Neural cell (in vitro differentiated cells): Measurements from ENCODE around the gene GAS7. TPM values are rescaled to one million over a fixed set of nuclear protein-coding genes. Genes with fewer than 3 reads are reported as not detected.
A peak's percentile ranks its signal among the peaks of the same experiment; 100 is the strongest.

Source experiments
- H2AFZ ChIP-seq: fragments of 200-600, 300-800 bp; sonication (generic), shearing (Covaris generic); 2 replicates; pipeline ENCODE4 v1.6.0; 2014; ENCODE audit warnings: low read depth, mild to moderate bottlenecking, antibody characterized with exemption, low read length, moderate library complexity
- H3F3A ChIP-seq: fragments of 200-600 bp; shearing (Covaris generic); 2 replicates; pipeline ENCODE4 v1.6.1; 2016; ENCODE audit warnings: mild to moderate bottlenecking, moderate library complexity, mixed read lengths, antibody characterized with exemption, low read length; ENCODE audit not compliant: insufficient read depth, poor library complexity, severe bottlenecking
- H3K27ac ChIP-seq: fragments of 200-600, 300-800 bp; sonication (generic), shearing (Covaris generic); 2 replicates; pipeline ENCODE4 v1.5.1; 2014; ENCODE audit warnings: mild to moderate bottlenecking, low read length, moderate library complexity
- H3K27me3 ChIP-seq: fragments of 300-800, 200-600 bp; sonication (generic), shearing (Covaris generic); 2 replicates; pipeline ENCODE4 v1.6.0; 2014; ENCODE audit warnings: mild to moderate bottlenecking, low read depth, low read length, moderate library complexity; ENCODE audit not compliant: insufficient read depth
- H3K36me3 ChIP-seq: fragments of 300-800, 200-600 bp; sonication (generic), shearing (Covaris generic); 2 replicates; pipeline ENCODE4 v1.5.1; 2014; ENCODE audit warnings: mild to moderate bottlenecking, antibody characterized with exemption, low read length, moderate library complexity; ENCODE audit not compliant: insufficient read depth
- H3K4me2 ChIP-seq: fragments of 300-800, 200-600 bp; sonication (generic), shearing (Covaris generic); 2 replicates; pipeline ENCODE4 v1.6.0; 2014; ENCODE audit warnings: mild to moderate bottlenecking, low read length
- H3K4me3 ChIP-seq: fragments of 300-800, 200-600 bp; sonication (generic), shearing (Covaris generic); 2 replicates; pipeline ENCODE4 v1.5.1; 2014; ENCODE audit warnings: mild to moderate bottlenecking, low read length, moderate library complexity
- H3K79me2 ChIP-seq: fragments of 200-600 bp; shearing (Covaris generic); replicated peaks from 2 replicates; pipeline ENCODE4 v1.6.0; 2014; ENCODE audit warnings: mild to moderate bottlenecking, low read length, moderate library complexity; ENCODE audit not compliant: insufficient read depth
- H3K9ac ChIP-seq: fragments of 300-800, 200-600 bp; sonication (generic), shearing (Covaris generic); 2 replicates; pipeline ENCODE4 v1.6.1; 2016; ENCODE audit warnings: mild to moderate bottlenecking, low read length, mixed read lengths
- H3K9me2 ChIP-seq: fragments of 200-600 bp; shearing (Covaris generic); 2 replicates; pipeline ENCODE4 v1.6.1; 2016; ENCODE audit warnings: mild to moderate bottlenecking, low read length, mixed read lengths; ENCODE audit not compliant: insufficient read depth
- H3K9me3 ChIP-seq: fragments of 200-600, 300-800 bp; sonication (generic), shearing (Covaris generic); 2 replicates; pipeline ENCODE4 v1.6.1; 2016; ENCODE audit warnings: mild to moderate bottlenecking, mixed run types, low read length, moderate library complexity, mixed read lengths
- H4K20me1 ChIP-seq: fragments of 200-600 bp; shearing (Covaris generic); 2 replicates; pipeline ENCODE4 v1.6.1; 2016; ENCODE audit warnings: mild to moderate bottlenecking, mixed run types; ENCODE audit not compliant: insufficient read depth
- EP300 ChIP-seq: fragments of 450-650 bp; conservative IDR thresholded peaks from 2 replicates; pipeline ENCODE4 v1.6.1; 2014; ENCODE audit warnings: antibody characterized with exemption, mild to moderate bottlenecking, moderate library complexity; ENCODE audit not compliant: poor library complexity, severe bottlenecking
- EZH2 ChIP-seq: fragments of 200-600, 300-800 bp; shearing (Covaris generic), sonication (generic); IDR thresholded peaks from 2 replicates; pipeline ENCODE4 v1.6.1; 2014; ENCODE audit warnings: antibody characterized with exemption, low read length, borderline replicate concordance, mild to moderate bottlenecking; ENCODE audit not compliant: insufficient read depth, poor library complexity, severe bottlenecking
- MXI1 ChIP-seq: fragments of 450-650 bp; conservative IDR thresholded peaks from 2 replicates; pipeline ENCODE4 v1.6.1; 2014; ENCODE audit warnings: antibody characterized with exemption, mild to moderate bottlenecking; ENCODE audit not compliant: poor library complexity, severe bottlenecking
- POLR2AphosphoS5 ChIP-seq: IDR thresholded peaks from 2 replicates; pipeline ENCODE4 v1.6.1; 2012
- RAD21 ChIP-seq: fragments of 450-650 bp; conservative IDR thresholded peaks from 2 replicates; pipeline ENCODE4 v1.6.1; 2014; ENCODE audit warnings: antibody characterized with exemption, mild to moderate bottlenecking, moderate library complexity
- SMC3 ChIP-seq: fragments of 450-650 bp; conservative IDR thresholded peaks from 2 replicates; pipeline ENCODE4 v1.6.1; 2014; ENCODE audit warnings: antibody characterized with exemption, mild to moderate bottlenecking, moderate library complexity; ENCODE audit not compliant: poor library complexity
- TAF1 ChIP-seq: IDR thresholded peaks from 2 replicates; pipeline ENCODE4 v1.6.1; 2012; ENCODE audit warnings: low read depth
- polyA plus RNA-seq: library from polyadenylated mRNA; depleted of rRNA; stranded (reverse); fragments of >200 nt; gene quantifications from 2 replicates; pipeline ENCODE4 v1.2.3, GENCODE V29; 2014
- TF ChIP-seq, protein P1 (sequence below): fragments of 450-650 bp; IDR thresholded peaks from 2 replicates; pipeline ENCODE4 v1.5.1; 2014; ENCODE audit warnings: antibody characterized with exemption, mild to moderate bottlenecking, moderate library complexity; ENCODE audit not compliant: poor library complexity, severe bottlenecking
- TF ChIP-seq, protein P2 (sequence below): IDR thresholded peaks from 2 replicates; pipeline ENCODE4 v1.6.1; 2012; ENCODE audit warnings: borderline replicate concordance

GAS7 gene
- polyA plus RNA-seq, 1 donor from 2014 or later, result 23.6 TPM

DNA sequence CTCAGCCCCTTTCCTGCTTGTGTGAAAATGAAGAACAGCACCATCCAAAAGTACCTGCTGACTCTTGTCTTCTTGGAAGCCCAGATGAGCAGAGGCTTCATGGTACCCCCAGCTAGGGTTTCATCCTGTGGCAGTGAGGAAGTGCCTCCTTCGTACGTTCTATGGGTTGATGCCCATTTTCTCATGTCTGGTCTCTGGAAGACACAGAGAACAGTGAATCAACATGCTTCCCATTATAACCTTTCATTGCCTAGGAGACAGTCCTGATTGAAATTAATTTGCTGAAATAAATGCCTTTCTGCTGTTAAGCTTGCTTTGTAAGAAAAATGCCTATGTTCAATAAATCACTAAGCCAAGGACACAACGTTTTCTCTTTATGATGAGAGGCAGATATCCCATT is 329.9 kb downstream of the GAS7 start:
- no peaks in the 10 kb centered on the region for H4K20me1 ChIP-seq
- H3K4me2 ChIP-seq, result peak overlapping the region; percentile 7
- H3K79me2 ChIP-seq, result no peaks in the 10 kb centered on the region
- H3K9ac ChIP-seq, result peak overlapping the region; percentile 25
- no peak for TF ChIP-seq TAF1
- TF ChIP-seq EP300, result peak; percentile 48
- no peaks in the 10 kb centered on the region for H3K9me2 ChIP-seq
- H2AFZ ChIP-seq, result peak overlapping the region; percentile 10
- peak overlapping the region; percentile 64 for H3K27ac ChIP-seq
- H3F3A ChIP-seq, result no peaks in the 10 kb centered on the region
- H3K4me3 ChIP-seq, result peak overlapping the region; percentile 46
- H3K9me3 ChIP-seq, result peaks cover 4% of the 10 kb centered on the region
- no peaks in the 10 kb centered on the region for H3K27me3 ChIP-seq
- no peaks in the 10 kb centered on the region for H3K36me3 ChIP-seq

DNA sequence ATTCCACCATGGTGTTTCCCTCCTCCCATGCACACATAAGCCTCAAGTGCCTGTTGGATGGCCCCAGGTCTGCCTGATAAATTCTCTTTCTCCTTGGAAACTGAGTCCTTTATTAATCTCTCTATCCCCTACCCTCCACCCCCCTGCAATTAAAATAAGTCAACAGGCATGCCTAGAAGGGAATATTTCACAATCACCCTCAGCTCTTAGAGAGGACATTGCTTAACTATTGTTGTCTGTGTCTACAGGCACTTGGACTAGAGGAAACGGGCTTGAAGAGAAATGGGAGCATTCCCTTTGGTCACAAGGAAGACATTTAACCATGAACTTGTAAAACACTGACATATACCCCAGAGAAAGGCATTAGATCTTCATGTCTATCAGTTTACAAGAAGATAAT is 332.8 kb downstream of the GAS7 start:
- H3K79me2 ChIP-seq, result no peaks in the 10 kb centered on the region
- TF ChIP-seq SMC3 (no peak), RAD21 (no peak), TAF1 (no peak), MXI1 (no peak), EZH2 (no peak), EP300 (no peak), POLR2AphosphoS5 (no peak)
- TF ChIP-seq, protein P1, sequence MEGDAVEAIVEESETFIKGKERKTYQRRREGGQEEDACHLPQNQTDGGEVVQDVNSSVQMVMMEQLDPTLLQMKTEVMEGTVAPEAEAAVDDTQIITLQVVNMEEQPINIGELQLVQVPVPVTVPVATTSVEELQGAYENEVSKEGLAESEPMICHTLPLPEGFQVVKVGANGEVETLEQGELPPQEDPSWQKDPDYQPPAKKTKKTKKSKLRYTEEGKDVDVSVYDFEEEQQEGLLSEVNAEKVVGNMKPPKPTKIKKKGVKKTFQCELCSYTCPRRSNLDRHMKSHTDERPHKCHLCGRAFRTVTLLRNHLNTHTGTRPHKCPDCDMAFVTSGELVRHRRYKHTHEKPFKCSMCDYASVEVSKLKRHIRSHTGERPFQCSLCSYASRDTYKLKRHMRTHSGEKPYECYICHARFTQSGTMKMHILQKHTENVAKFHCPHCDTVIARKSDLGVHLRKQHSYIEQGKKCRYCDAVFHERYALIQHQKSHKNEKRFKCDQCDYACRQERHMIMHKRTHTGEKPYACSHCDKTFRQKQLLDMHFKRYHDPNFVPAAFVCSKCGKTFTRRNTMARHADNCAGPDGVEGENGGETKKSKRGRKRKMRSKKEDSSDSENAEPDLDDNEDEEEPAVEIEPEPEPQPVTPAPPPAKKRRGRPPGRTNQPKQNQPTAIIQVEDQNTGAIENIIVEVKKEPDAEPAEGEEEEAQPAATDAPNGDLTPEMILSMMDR, result no peak
- TF ChIP-seq, protein P2, sequence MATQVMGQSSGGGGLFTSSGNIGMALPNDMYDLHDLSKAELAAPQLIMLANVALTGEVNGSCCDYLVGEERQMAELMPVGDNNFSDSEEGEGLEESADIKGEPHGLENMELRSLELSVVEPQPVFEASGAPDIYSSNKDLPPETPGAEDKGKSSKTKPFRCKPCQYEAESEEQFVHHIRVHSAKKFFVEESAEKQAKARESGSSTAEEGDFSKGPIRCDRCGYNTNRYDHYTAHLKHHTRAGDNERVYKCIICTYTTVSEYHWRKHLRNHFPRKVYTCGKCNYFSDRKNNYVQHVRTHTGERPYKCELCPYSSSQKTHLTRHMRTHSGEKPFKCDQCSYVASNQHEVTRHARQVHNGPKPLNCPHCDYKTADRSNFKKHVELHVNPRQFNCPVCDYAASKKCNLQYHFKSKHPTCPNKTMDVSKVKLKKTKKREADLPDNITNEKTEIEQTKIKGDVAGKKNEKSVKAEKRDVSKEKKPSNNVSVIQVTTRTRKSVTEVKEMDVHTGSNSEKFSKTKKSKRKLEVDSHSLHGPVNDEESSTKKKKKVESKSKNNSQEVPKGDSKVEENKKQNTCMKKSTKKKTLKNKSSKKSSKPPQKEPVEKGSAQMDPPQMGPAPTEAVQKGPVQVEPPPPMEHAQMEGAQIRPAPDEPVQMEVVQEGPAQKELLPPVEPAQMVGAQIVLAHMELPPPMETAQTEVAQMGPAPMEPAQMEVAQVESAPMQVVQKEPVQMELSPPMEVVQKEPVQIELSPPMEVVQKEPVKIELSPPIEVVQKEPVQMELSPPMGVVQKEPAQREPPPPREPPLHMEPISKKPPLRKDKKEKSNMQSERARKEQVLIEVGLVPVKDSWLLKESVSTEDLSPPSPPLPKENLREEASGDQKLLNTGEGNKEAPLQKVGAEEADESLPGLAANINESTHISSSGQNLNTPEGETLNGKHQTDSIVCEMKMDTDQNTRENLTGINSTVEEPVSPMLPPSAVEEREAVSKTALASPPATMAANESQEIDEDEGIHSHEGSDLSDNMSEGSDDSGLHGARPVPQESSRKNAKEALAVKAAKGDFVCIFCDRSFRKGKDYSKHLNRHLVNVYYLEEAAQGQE, result no peak
- peaks cover 4% of the 10 kb centered on the region for H3K9me3 ChIP-seq
- H3K9ac ChIP-seq, result no peak overlapping the region
- no peak overlapping the region for H3K27ac ChIP-seq
- no peaks in the 10 kb centered on the region for H3K9me2 ChIP-seq
- H3K36me3 ChIP-seq, result no peaks in the 10 kb centered on the region
- no peak overlapping the region for H2AFZ ChIP-seq
- no peak overlapping the region for H3K4me2 ChIP-seq
- no peaks in the 10 kb centered on the region for H4K20me1 ChIP-seq
- no peaks in the 10 kb centered on the region for H3F3A ChIP-seq
- H3K27me3 ChIP-seq, result no peaks in the 10 kb centered on the region
- H3K4me3 ChIP-seq, result no peak overlapping the region

DNA sequence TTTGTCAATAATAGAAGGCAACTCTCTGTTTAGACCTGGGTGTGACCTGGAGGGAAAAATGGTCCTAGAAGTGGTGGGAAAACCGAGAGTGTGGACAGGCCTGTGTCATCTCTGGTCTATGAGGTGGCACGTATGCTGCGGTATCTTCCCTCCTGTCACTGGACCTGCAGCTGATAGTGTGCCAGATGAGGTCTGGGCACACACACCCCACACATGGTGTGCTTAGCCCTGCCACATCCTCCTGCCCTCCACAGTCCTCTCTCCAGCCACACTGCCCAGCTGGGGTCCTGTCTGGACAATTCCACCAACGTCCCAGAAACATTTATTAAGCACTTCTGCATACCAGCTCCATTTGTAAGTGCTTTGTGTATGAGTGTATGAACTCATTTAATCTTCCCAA is 335.5 kb downstream of the GAS7 start:
- no peak overlapping the region for H3K27ac ChIP-seq
- H3K36me3 ChIP-seq, result no peaks in the 10 kb centered on the region
- no peaks in the 10 kb centered on the region for H3K9me2 ChIP-seq
- H3F3A ChIP-seq, result no peaks in the 10 kb centered on the region
- H3K9ac ChIP-seq, result no peak overlapping the region
- H3K79me2 ChIP-seq, result no peaks in the 10 kb centered on the region
- TF ChIP-seq MXI1 (no peak), POLR2AphosphoS5 (no peak), TAF1 (no peak), RAD21 (no peak), EP300 (no peak), SMC3 (no peak), EZH2 (no peak)
- TF ChIP-seq, protein P1, result no peak
- TF ChIP-seq, protein P2, result no peak
- H2AFZ ChIP-seq, result no peak overlapping the region
- H3K9me3 ChIP-seq, result peaks cover 4% of the 10 kb centered on the region
- H3K4me3 ChIP-seq, result no peak overlapping the region
- H3K27me3 ChIP-seq, result no peaks in the 10 kb centered on the region
- no peak overlapping the region for H3K4me2 ChIP-seq
- no peaks in the 10 kb centered on the region for H4K20me1 ChIP-seq
